OCI-LY1 (cell line): ENCODE data around the gene LRFN4.
A peak's percentile ranks its signal among the peaks of the same experiment; 100 is the strongest.

Experiments used
- H2AFZ ChIP-seq: fragments of 200-600 bp; sonication (generic), shearing (Covaris generic); 2 replicates; pipeline ENCODE4 v1.6.0; 2014; ENCODE audit warnings: antibody characterized with exemption, mild to moderate bottlenecking, low read length
- H3F3A ChIP-seq: fragments of 200-600 bp; sonication (generic), shearing (Covaris generic); 2 replicates; pipeline ENCODE4 v1.6.0; 2014; ENCODE audit warnings: mild to moderate bottlenecking, antibody characterized with exemption, low read length, moderate library complexity; ENCODE audit not compliant: insufficient read depth
- H3K27ac ChIP-seq: fragments of 200-600 bp; sonication (generic); 2 replicates; pipeline ENCODE4 v1.5.1; 2014; ENCODE audit warnings: low read length, mixed run types, mild to moderate bottlenecking, low read depth; ENCODE audit not compliant: poor library complexity, severe bottlenecking
- H3K27me3 ChIP-seq: fragments of 200-600 bp; sonication (generic); 2 replicates; pipeline ENCODE4 v1.6.0; 2014; ENCODE audit warnings: antibody characterized with exemption, mild to moderate bottlenecking, low read length, moderate library complexity; ENCODE audit not compliant: insufficient read depth
- H3K36me3 ChIP-seq: fragments of 200-600 bp; sonication (generic); 2 replicates; pipeline ENCODE4 v1.6.1; 2014; ENCODE audit warnings: mild to moderate bottlenecking, antibody characterized with exemption, low read length, moderate library complexity, mixed read lengths; ENCODE audit not compliant: insufficient read depth
- H3K4me1 ChIP-seq: fragments of 200-600 bp; sonication (generic); 2 replicates; pipeline ENCODE4 v1.5.1; 2014; ENCODE audit warnings: mild to moderate bottlenecking, low read length, moderate library complexity; ENCODE audit not compliant: insufficient read depth, severe bottlenecking
- H3K4me2 ChIP-seq: fragments of 200-600 bp; sonication (generic), shearing (Covaris generic); 2 replicates; pipeline ENCODE4 v1.6.1; 2014; ENCODE audit warnings: low read length
- H3K4me3 ChIP-seq: fragments of 200-600 bp; sonication (generic); 2 replicates; pipeline ENCODE4 v1.5.1; 2014; ENCODE audit warnings: low read length, low read depth, mild to moderate bottlenecking, mixed read lengths; ENCODE audit not compliant: poor library complexity, severe bottlenecking
- H3K79me2 ChIP-seq: fragments of 200-600 bp; shearing (Covaris generic); 2 replicates; pipeline ENCODE4 v1.6.1; 2016; ENCODE audit warnings: mixed run types, low read length, mixed read lengths; ENCODE audit not compliant: insufficient read depth
- H3K9ac ChIP-seq: fragments of 200-600 bp; sonication (generic), shearing (Covaris generic); 2 replicates; pipeline ENCODE4 v1.6.1; 2014; ENCODE audit warnings: mild to moderate bottlenecking, low read length, mixed read lengths
- H3K9me2 ChIP-seq: fragments of 200-600 bp; sonication (generic), shearing (Covaris generic); 2 replicates; pipeline ENCODE4 v1.6.1; 2014; ENCODE audit warnings: low read depth, mild to moderate bottlenecking, low read length, mixed read lengths
- H3K9me3 ChIP-seq: fragments of 200-600 bp; shearing (Covaris generic); 2 replicates; pipeline ENCODE4 v1.6.1; 2014; ENCODE audit warnings: low read length, mixed read lengths
- H4K20me1 ChIP-seq: fragments of 200-600 bp; sonication (generic), shearing (Covaris generic); 2 replicates; pipeline ENCODE4 v1.6.0; 2016; ENCODE audit warnings: mild to moderate bottlenecking, low read length; ENCODE audit not compliant: insufficient read depth
- EZH2 ChIP-seq: fragments of 200-600 bp; sonication (generic), shearing (Covaris generic); IDR thresholded peaks from 2 replicates; pipeline ENCODE4 v1.8.0; 2017; ENCODE audit warnings: borderline replicate concordance, mixed run types, mild to moderate bottlenecking, antibody characterized with exemption, low read length, moderate library complexity, mixed read lengths
- TF ChIP-seq, protein P1 (sequence below): fragments of 200-600 bp; sonication (generic), shearing (Covaris generic); IDR thresholded peaks from 2 replicates; pipeline ENCODE4 v1.5.1; 2017; ENCODE audit warnings: mild to moderate bottlenecking, antibody characterized with exemption, low read length, moderate library complexity, mixed read lengths

Gene LRFN4

DNA sequence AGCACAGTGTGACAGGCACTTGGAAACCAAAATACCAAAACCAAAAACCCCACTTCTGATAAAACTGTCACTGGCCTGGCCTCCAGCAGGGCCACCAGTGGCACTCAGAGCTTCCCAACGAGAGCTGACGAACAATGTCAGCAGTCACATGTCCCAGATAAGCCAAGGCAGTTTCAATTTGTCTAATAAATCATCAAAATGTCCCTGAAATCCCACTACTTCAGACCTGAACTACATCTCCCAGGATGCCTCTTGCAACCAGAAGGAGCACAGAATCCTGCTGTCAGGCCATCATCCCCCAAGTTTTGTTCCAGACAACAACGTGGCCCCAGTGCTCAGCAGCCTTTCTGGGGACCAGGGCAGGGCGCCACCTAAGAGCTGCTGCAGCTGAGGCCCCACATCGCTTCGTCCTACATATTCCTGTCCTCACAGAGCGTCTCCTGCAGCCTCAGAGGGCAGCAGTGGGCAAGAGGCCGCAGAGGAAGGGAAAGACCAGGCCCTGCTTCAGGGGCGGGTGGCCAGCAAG lies 25.1 kb downstream of the LRFN4 start:
- no peak overlapping the region for H2AFZ ChIP-seq
- no peak overlapping the region for H3K4me3 ChIP-seq
- no peaks in the 10 kb centered on the region; the same call in 1 of the 2 replicates for H3K27me3 ChIP-seq
- H3K4me2 ChIP-seq = no peak overlapping the region
- H3K4me1 ChIP-seq = no peaks in the 10 kb centered on the region
- TF ChIP-seq EZH2 = no peak
- TF ChIP-seq, protein P1, sequence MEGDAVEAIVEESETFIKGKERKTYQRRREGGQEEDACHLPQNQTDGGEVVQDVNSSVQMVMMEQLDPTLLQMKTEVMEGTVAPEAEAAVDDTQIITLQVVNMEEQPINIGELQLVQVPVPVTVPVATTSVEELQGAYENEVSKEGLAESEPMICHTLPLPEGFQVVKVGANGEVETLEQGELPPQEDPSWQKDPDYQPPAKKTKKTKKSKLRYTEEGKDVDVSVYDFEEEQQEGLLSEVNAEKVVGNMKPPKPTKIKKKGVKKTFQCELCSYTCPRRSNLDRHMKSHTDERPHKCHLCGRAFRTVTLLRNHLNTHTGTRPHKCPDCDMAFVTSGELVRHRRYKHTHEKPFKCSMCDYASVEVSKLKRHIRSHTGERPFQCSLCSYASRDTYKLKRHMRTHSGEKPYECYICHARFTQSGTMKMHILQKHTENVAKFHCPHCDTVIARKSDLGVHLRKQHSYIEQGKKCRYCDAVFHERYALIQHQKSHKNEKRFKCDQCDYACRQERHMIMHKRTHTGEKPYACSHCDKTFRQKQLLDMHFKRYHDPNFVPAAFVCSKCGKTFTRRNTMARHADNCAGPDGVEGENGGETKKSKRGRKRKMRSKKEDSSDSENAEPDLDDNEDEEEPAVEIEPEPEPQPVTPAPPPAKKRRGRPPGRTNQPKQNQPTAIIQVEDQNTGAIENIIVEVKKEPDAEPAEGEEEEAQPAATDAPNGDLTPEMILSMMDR = no peak
- no peaks in the 10 kb centered on the region for H3F3A ChIP-seq
- H4K20me1 ChIP-seq = no peaks in the 10 kb centered on the region
- H3K36me3 ChIP-seq = no peaks in the 10 kb centered on the region
- no peaks in the 10 kb centered on the region for H3K9me2 ChIP-seq
- no peak overlapping the region for H3K9ac ChIP-seq
- no peaks in the 10 kb centered on the region for H3K79me2 ChIP-seq
- H3K9me3 ChIP-seq = no peaks in the 10 kb centered on the region
- H3K27ac ChIP-seq = no peak overlapping the region

DNA sequence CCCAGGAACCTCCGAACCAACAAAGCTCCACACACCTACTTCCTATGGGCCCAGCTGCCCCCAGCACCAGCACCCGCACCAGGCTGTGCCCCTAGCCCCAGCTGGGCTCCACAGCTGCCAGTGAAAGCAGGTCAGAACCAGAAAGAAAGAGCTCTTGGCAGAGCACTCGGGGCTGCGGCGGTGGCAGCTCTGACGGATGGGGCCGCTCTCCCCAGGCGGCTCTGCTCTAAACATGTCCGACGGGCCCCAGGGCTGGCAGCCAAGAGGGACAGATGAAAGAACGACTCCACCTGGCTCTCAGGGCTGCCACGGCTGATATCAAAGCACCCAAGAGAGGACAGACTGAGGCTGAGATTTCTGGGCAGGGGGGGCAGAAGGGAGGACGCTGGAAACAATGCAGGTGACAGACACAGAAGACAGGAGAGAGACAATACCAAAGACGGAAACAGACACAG lies 25.7 kb downstream of the LRFN4 start:
- no peaks in the 10 kb centered on the region for H3K9me3 ChIP-seq
- no peaks in the 10 kb centered on the region for H3F3A ChIP-seq
- no peaks in the 10 kb centered on the region for H3K36me3 ChIP-seq
- H3K27me3 ChIP-seq = no peaks in the 10 kb centered on the region; the same call in 1 of the 2 replicates
- no peaks in the 10 kb centered on the region for H3K9me2 ChIP-seq
- H4K20me1 ChIP-seq = no peaks in the 10 kb centered on the region
- H2AFZ ChIP-seq = no peak overlapping the region
- H3K79me2 ChIP-seq = no peaks in the 10 kb centered on the region
- H3K9ac ChIP-seq = no peak overlapping the region
- H3K4me3 ChIP-seq = no peak overlapping the region
- TF ChIP-seq, protein P1 = no peak
- TF ChIP-seq EZH2 = no peak
- no peaks in the 10 kb centered on the region for H3K4me1 ChIP-seq
- no peak overlapping the region for H3K27ac ChIP-seq
- no peak overlapping the region for H3K4me2 ChIP-seq

DNA sequence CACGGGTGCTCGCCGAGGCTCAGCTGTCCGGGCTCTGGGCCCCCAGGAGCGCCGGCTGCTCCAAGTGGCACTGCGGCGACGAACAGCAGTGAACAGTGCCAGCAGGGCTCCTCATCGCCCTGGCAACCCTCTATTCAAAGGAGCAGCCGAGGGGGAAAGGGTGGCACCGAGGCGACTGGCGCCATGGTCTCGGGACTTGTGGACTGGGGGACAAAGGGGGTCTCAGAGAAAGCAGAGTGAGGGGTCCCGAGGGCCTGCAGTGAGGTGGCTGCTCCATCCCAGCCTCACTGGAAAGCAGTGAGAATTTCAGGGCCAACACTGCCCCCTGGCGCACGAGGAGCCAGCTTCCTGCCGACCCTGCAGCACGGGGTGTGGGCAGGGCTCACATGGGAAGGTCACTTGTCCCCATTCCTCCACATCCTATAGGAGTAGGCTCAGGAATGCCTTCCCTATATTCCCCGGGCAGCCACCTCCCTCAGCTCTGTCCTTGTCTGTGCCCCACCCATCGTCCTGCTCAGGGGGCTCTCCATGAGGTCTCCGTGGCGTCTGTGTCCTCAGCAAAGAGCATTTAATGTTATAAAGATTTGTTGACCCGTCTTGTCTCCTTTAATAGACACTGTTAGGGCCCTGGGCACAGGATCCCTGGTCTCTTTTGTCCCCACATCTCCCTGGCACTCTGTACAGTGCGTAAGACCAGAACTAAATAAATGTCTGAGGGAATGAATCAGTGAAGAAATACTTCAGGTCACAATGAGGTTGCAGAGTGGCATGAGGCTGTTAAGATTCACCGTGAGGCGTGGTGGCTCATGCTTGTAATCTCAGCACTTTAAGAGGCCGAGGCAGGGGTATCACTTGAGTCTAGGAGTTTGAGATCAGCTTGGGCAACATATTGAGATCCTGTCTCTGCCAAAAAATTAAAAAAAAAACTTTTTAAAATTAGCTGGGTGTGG lies 26.4 kb downstream of the LRFN4 start:
- Histone ChIP-seq H3K27me3 (no peaks in the 10 kb centered on the region; the same call in 1 of the 2 replicates), H2AFZ (no peak overlapping the region), H3K79me2 (no peaks in the 10 kb centered on the region), H3F3A (no peaks in the 10 kb centered on the region), H3K9ac (no peak overlapping the region), H3K9me2 (no peaks in the 10 kb centered on the region), H3K4me3 (no peak overlapping the region), H4K20me1 (no peaks in the 10 kb centered on the region), H3K4me2 (no peak overlapping the region), H3K27ac (no peak overlapping the region), H3K36me3 (no peaks in the 10 kb centered on the region), H3K9me3 (no peaks in the 10 kb centered on the region), H3K4me1 (no peaks in the 10 kb centered on the region)
- TF ChIP-seq EZH2 = no peak
- TF ChIP-seq, protein P1 = peak; percentile 85
